WTC11 (cell line): ENCODE data around the gene PKD2L1. TPM values are rescaled to one million over a fixed set of nuclear protein-coding genes. Genes with fewer than 3 reads are reported as not detected.

Experiments used
- ATAC-seq: fragments of 200-7000 bp; cut with Tn5 transposase; 2 replicates; pipeline ENCODE4 v1.10.0; 2021; ENCODE audit warnings: mild to moderate bottlenecking, moderate library complexity
- CTCF ChIA-PET: fragments of 300-600 bp; sonication (Branson Sonifier 250); formaldehyde crosslinking; loops from one replicate; lab custom pipeline; 2021; ENCODE audit warnings: antibody characterized with exemption; lab: Charles Lee
- POLR2A ChIA-PET: fragments of 350-600 bp; sonication (Branson Sonifier 250); formaldehyde crosslinking; loops from one replicate; lab custom pipeline; 2021; ENCODE audit warnings: antibody characterized with exemption; lab: Charles Lee
- DNase-seq: peaks from one replicate; pipeline ENCODE4 v3.0.0; 2021; ENCODE audit warnings: low spot score
- H3K27ac Mint-ChIP-seq: 2 replicates; pipeline ENCODE4 v1.8.0; 2021; ENCODE audit warnings: mixed read lengths
- H3K27me3 Mint-ChIP-seq: 2 replicates; pipeline ENCODE4 v1.8.0; 2021; ENCODE audit warnings: low read depth, mild to moderate bottlenecking, moderate library complexity, mixed read lengths
- H3K36me3 Mint-ChIP-seq: 2 replicates; pipeline ENCODE4 v1.8.0; 2021; ENCODE audit warnings: mixed read lengths
- H3K4me1 Mint-ChIP-seq: 2 replicates; pipeline ENCODE4 v1.8.0; 2022; ENCODE audit warnings: mixed read lengths
- H3K4me3 Mint-ChIP-seq: 2 replicates; pipeline ENCODE4 v1.8.0; 2021; ENCODE audit warnings: mild to moderate bottlenecking, moderate library complexity, mixed read lengths
- H3K9me3 Mint-ChIP-seq: 2 replicates; pipeline ENCODE4 v1.8.0; 2021; ENCODE audit warnings: mixed read lengths
- CDX4 ChIP-seq: fragments of 250-450 bp; sonication (Bioruptor Pico); IDR thresholded peaks from 2 replicates; pipeline ENCODE4 v1.9.0; 2021; ENCODE audit warnings: moderate library complexity, mild to moderate bottlenecking, inconsistent platforms, borderline replicate concordance
- CREB1 ChIP-seq: sonication (generic); formaldehyde crosslinking; IDR thresholded peaks from 2 replicates; pipeline ENCODE4 v1.8.0; 2023; ENCODE audit warnings: mild to moderate bottlenecking, missing genetic modification reagents
- ELF4 ChIP-seq: sonication (generic); formaldehyde crosslinking; IDR thresholded peaks from 2 replicates; pipeline ENCODE4 v1.8.1; 2022; ENCODE audit warnings: low read depth, mild to moderate bottlenecking, moderate library complexity, missing genetic modification reagents
- FOXP1 ChIP-seq: sonication (generic); formaldehyde crosslinking; IDR thresholded peaks from 2 replicates; pipeline ENCODE4 v1.8.0; 2022; ENCODE audit warnings: missing genetic modification reagents, mild to moderate bottlenecking, moderate library complexity, borderline replicate concordance
- MXD4 ChIP-seq: fragments of 250-450 bp; sonication (Bioruptor Pico); IDR thresholded peaks from 2 replicates; pipeline ENCODE4 v1.8.0; 2021; ENCODE audit warnings: mild to moderate bottlenecking, moderate library complexity, borderline replicate concordance
- MYBL2 ChIP-seq: sonication (generic); formaldehyde crosslinking; IDR thresholded peaks from 2 replicates; pipeline ENCODE4 v1.8.1; 2023; ENCODE audit warnings: mild to moderate bottlenecking, moderate library complexity, missing genetic modification reagents
- OVOL2 ChIP-seq: fragments of 250-450 bp; sonication (Bioruptor Pico); IDR thresholded peaks from 2 replicates; pipeline ENCODE4 v1.9.0; 2021; ENCODE audit warnings: mild to moderate bottlenecking, borderline replicate concordance
- RORB ChIP-seq: fragments of 250-450 bp; sonication (Bioruptor Pico); IDR thresholded peaks from 2 replicates; pipeline ENCODE4 v1.9.0; 2021; ENCODE audit warnings: mild to moderate bottlenecking
- SMAD3 ChIP-seq: sonication (generic); formaldehyde crosslinking; IDR thresholded peaks from 2 replicates; pipeline ENCODE4 v1.8.0; 2022; ENCODE audit warnings: missing genetic modification reagents, mild to moderate bottlenecking, borderline replicate concordance
- TCF7 ChIP-seq: sonication (generic); formaldehyde crosslinking; IDR thresholded peaks from 2 replicates; pipeline ENCODE4 v1.8.0; 2022; ENCODE audit warnings: mild to moderate bottlenecking, low read depth, missing genetic modification reagents, moderate library complexity
- ZNF416 ChIP-seq: fragments of 250-450 bp; sonication (Bioruptor Pico); IDR thresholded peaks from 2 replicates; pipeline ENCODE4 v1.9.0; 2021; ENCODE audit warnings: mild to moderate bottlenecking, inconsistent platforms
- ZNF423 ChIP-seq: fragments of 250-450 bp; sonication (Bioruptor Pico); IDR thresholded peaks from 2 replicates; pipeline ENCODE4 v2.1.2; 2022; ENCODE audit warnings: mild to moderate bottlenecking, moderate library complexity
- total RNA-seq: library from RNA; stranded (reverse); gene quantifications from 3 replicates; pipeline ENCODE4 v1.2.3, GENCODE V29; 2021
- TF ChIP-seq, protein P1 (sequence below): fragments of 250-450 bp; sonication (Bioruptor Pico); IDR thresholded peaks from 2 replicates; pipeline ENCODE4 v1.9.0; 2021; ENCODE audit warnings: mild to moderate bottlenecking
- TF ChIP-seq, protein P2 (sequence below): sonication (generic); formaldehyde crosslinking; IDR thresholded peaks from 2 replicates; pipeline ENCODE4 v1.8.1; 2023; ENCODE audit warnings: mild to moderate bottlenecking, missing genetic modification reagents, moderate library complexity
- TF ChIP-seq, protein P3 (sequence below): sonication (generic); formaldehyde crosslinking; IDR thresholded peaks from 2 replicates; pipeline ENCODE4 v1.8.0; 2022; ENCODE audit warnings: mild to moderate bottlenecking, missing genetic modification reagents
- TF ChIP-seq, protein P4 (sequence below): sonication (generic); formaldehyde crosslinking; IDR thresholded peaks from 2 replicates; pipeline ENCODE4 v1.8.0; 2022; ENCODE audit warnings: mild to moderate bottlenecking, missing genetic modification reagents
- TF ChIP-seq, protein P5 (sequence below): sonication (generic); formaldehyde crosslinking; IDR thresholded peaks from 2 replicates; pipeline ENCODE4 v1.8.1; 2022; ENCODE audit warnings: missing genetic modification reagents, borderline replicate concordance
- TF ChIP-seq, protein P6 (sequence below): sonication (generic); formaldehyde crosslinking; IDR thresholded peaks from 2 replicates; pipeline ENCODE4 v1.8.1; 2023; ENCODE audit warnings: mild to moderate bottlenecking, missing genetic modification reagents, moderate library complexity
- TF ChIP-seq, protein P7 (sequence below): fragments of 250-450 bp; sonication (Bioruptor Pico); IDR thresholded peaks from 2 replicates; pipeline ENCODE4 v1.8.0; 2021; ENCODE audit warnings: mild to moderate bottlenecking

Gene PKD2L1
- total RNA-seq, 1 experiment from 2014 or later: not detected

- H3K4me1 Mint-ChIP-seq: peaks cover 65% of the 10 kb centered on the region
- DNase-seq (no peak), ATAC-seq (no peak)
- TF ChIP-seq FOXP1 (CRISPR knock-in tag): no peak
- no peak for TF ChIP-seq SMAD3 (CRISPR knock-in tag)
- TF ChIP-seq MXD4 (CRISPR knock-in tag): no peak
- TF ChIP-seq, protein P1, sequence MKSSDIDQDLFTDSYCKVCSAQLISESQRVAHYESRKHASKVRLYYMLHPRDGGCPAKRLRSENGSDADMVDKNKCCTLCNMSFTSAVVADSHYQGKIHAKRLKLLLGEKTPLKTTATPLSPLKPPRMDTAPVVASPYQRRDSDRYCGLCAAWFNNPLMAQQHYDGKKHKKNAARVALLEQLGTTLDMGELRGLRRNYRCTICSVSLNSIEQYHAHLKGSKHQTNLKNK: no peak
- TF ChIP-seq, protein P2, sequence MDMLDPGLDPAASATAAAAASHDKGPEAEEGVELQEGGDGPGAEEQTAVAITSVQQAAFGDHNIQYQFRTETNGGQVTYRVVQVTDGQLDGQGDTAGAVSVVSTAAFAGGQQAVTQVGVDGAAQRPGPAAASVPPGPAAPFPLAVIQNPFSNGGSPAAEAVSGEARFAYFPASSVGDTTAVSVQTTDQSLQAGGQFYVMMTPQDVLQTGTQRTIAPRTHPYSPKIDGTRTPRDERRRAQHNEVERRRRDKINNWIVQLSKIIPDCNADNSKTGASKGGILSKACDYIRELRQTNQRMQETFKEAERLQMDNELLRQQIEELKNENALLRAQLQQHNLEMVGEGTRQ (CRISPR knock-in tag): no peak
- no peak for TF ChIP-seq MYBL2
- TF ChIP-seq ZNF416 (CRISPR knock-in tag): no peak
- no peak for TF ChIP-seq CREB1 (CRISPR knock-in tag)
- TF ChIP-seq RORB (CRISPR knock-in tag): no peak
- TF ChIP-seq, protein P3, sequence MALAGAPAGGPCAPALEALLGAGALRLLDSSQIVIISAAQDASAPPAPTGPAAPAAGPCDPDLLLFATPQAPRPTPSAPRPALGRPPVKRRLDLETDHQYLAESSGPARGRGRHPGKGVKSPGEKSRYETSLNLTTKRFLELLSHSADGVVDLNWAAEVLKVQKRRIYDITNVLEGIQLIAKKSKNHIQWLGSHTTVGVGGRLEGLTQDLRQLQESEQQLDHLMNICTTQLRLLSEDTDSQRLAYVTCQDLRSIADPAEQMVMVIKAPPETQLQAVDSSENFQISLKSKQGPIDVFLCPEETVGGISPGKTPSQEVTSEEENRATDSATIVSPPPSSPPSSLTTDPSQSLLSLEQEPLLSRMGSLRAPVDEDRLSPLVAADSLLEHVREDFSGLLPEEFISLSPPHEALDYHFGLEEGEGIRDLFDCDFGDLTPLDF (CRISPR knock-in tag): no peak
- no peak for TF ChIP-seq ZNF423
- no peak for TF ChIP-seq TCF7
- no peak for TF ChIP-seq ELF4
- no peak for TF ChIP-seq CDX4 (CRISPR knock-in tag)
- TF ChIP-seq, protein P4, sequence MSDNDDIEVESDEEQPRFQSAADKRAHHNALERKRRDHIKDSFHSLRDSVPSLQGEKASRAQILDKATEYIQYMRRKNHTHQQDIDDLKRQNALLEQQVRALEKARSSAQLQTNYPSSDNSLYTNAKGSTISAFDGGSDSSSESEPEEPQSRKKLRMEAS (CRISPR knock-in tag): no peak
- TF ChIP-seq, protein P5, sequence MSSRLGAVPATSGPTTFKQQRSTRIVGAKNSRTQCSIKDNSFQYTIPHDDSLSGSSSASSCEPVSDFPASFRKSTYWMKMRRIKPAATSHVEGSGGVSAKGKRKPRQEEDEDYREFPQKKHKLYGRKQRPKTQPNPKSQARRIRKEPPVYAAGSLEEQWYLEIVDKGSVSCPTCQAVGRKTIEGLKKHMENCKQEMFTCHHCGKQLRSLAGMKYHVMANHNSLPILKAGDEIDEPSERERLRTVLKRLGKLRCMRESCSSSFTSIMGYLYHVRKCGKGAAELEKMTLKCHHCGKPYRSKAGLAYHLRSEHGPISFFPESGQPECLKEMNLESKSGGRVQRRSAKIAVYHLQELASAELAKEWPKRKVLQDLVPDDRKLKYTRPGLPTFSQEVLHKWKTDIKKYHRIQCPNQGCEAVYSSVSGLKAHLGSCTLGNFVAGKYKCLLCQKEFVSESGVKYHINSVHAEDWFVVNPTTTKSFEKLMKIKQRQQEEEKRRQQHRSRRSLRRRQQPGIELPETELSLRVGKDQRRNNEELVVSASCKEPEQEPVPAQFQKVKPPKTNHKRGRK (CRISPR knock-in tag): no peak
- TF ChIP-seq OVOL2 (CRISPR knock-in tag): no peak
- TF ChIP-seq, protein P6, sequence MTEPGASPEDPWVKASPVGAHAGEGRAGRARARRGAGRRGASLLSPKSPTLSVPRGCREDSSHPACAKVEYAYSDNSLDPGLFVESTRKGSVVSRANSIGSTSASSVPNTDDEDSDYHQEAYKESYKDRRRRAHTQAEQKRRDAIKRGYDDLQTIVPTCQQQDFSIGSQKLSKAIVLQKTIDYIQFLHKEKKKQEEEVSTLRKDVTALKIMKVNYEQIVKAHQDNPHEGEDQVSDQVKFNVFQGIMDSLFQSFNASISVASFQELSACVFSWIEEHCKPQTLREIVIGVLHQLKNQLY (CRISPR knock-in tag): no peak
- TF ChIP-seq, protein P7, sequence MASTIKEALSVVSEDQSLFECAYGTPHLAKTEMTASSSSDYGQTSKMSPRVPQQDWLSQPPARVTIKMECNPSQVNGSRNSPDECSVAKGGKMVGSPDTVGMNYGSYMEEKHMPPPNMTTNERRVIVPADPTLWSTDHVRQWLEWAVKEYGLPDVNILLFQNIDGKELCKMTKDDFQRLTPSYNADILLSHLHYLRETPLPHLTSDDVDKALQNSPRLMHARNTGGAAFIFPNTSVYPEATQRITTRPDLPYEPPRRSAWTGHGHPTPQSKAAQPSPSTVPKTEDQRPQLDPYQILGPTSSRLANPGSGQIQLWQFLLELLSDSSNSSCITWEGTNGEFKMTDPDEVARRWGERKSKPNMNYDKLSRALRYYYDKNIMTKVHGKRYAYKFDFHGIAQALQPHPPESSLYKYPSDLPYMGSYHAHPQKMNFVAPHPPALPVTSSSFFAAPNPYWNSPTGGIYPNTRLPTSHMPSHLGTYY: no peak
- no peaks in the 10 kb centered on the region for H3K9me3 Mint-ChIP-seq
- H3K36me3 Mint-ChIP-seq: peaks cover 92% of the 10 kb centered on the region
- no peak overlapping the region for H3K4me3 Mint-ChIP-seq
- CTCF ChIA-PET: interaction anchor here (0.8 kb wide), 1 partner anchor 18 kb away, joined by 3 read pairs; no protein-coding TSS in a partner anchor
- POLR2A ChIA-PET: no interaction called here
- no peaks in the 10 kb centered on the region for H3K27me3 Mint-ChIP-seq
- peak overlapping the region; percentile 75 for H3K27ac Mint-ChIP-seq
These were observed 25.1 kb upstream of the PKD2L1 start for GRCh38 chr10:100355086-100355485.
